Spinal cord (tissue), 10 donors: ENCODE data around the gene ZDHHC1. TPM values are rescaled to one million over a fixed set of nuclear protein-coding genes. Genes with fewer than 3 reads are reported as not detected.
"Not testable (repeated sequence)": the region's sequence is repeated elsewhere in the genome, so short reads cannot be mapped to it uniquely, and the experiment has no call there.

ENCODE experiments used
- DNase-seq, 6 donors: peaks; one replicate each; pipeline versions ENCODE4 v3.0.0 to v3.0.0-alpha.2; 2013 to 2015; ENCODE audit warnings: low spot score in 6 of 6, low read depth in 4 of 6
- H3K27ac ChIP-seq: one replicate; pipeline ENCODE4 v1.5.1; 2013; ENCODE audit warnings: low read depth, low read length, control low read depth
- H3K27me3 ChIP-seq: one replicate; pipeline ENCODE4 v1.6.1; 2013; ENCODE audit warnings: low read length; ENCODE audit not compliant: control insufficient read depth, insufficient read depth
- H3K36me3 ChIP-seq: one replicate; pipeline ENCODE4 v1.6.1; 2013; ENCODE audit warnings: low read length; ENCODE audit not compliant: control insufficient read depth, insufficient read depth
- H3K4me1 ChIP-seq: one replicate; pipeline ENCODE4 v1.6.1; 2013; ENCODE audit warnings: low read length; ENCODE audit not compliant: control insufficient read depth, insufficient read depth
- H3K4me3 ChIP-seq: one replicate; pipeline ENCODE4 v1.5.1; 2013; ENCODE audit warnings: low read depth, low read length, control low read depth
- H3K9me3 ChIP-seq: one replicate; pipeline ENCODE4 v1.6.1; 2013; ENCODE audit warnings: low read length; ENCODE audit not compliant: control insufficient read depth, insufficient read depth
- WGBS: methylation state at CpG from one replicate; pipeline ENCODE4 v1.1.5; 2013; ENCODE audit warnings: missing lambda C conversion rate; ENCODE audit not compliant: insufficient coverage; 5-methylcytosine and 5-hydroxymethylcytosine counted together
- polyA plus RNA-seq, 2 donors: library from polyadenylated mRNA; unstranded; fragments of 120-200 nt; gene quantifications; one replicate each; pipeline ENCODE4 v1.2.1, GENCODE V29; 2013; ENCODE audit not compliant: insufficient read length in 2 of 2
- total RNA-seq, 2 donors: library from RNA; depleted of rRNA in 1 of 2; stranded (reverse); fragments of 120-200 nt in 1 of 2; fragments of >200 nt in 1 of 2; gene quantifications; one replicate each; pipeline versions ENCODE4 v1.2.3 to v1.2.4, GENCODE V29; 2013 to 2014
- donor health status: healthy.

ZDHHC1 gene
- total and polyA plus RNA-seq, 4 donors: 3.5 to 18.7 (median 13.6) TPM

- Histone ChIP-seq H3K9me3 (no peaks in the 10 kb centered on the region), H3K36me3 (peaks cover 3% of the 10 kb centered on the region), H3K27ac (no peak overlapping the region), H3K4me1 (peaks cover 8% of the 10 kb centered on the region), H3K27me3 (no peaks in the 10 kb centered on the region), H3K4me3 (no peak overlapping the region)
- 80% methylated on average over 2 of the region's 3 CpGs for WGBS
- no peak for DNase-seq
Observed at GRCh38 chr16:67383284-67383683, 33.0 kb downstream of the ZDHHC1 start.

- Histone ChIP-seq H3K27me3 (no peaks in the 10 kb centered on the region), H3K4me1 (peaks cover 4% of the 10 kb centered on the region), H3K4me3 (no peak overlapping the region), H3K9me3 (no peaks in the 10 kb centered on the region), H3K36me3 (no peaks in the 10 kb centered on the region), H3K27ac (no peak overlapping the region)
- 86% methylated on average over 1 of the region's 1 CpG for WGBS
- DNase-seq: no peak
Observed at GRCh38 chr16:67378642-67379041, 37.6 kb downstream of the ZDHHC1 start.

GRCh38 chr16:67376012-67376411 is 40.3 kb downstream of the ZDHHC1 start:
- not testable (repeated sequence) for H3K4me1 ChIP-seq, H3K36me3 ChIP-seq, H3K4me3 ChIP-seq, H3K27me3 ChIP-seq, H3K9me3 ChIP-seq, H3K27ac ChIP-seq, DNase-seq
- WGBS: 95% methylated on average over 7 of the region's 11 CpGs

GRCh38 chr16:67372664-67373063 is 43.6 kb downstream of the ZDHHC1 start:
- no peaks in the 10 kb centered on the region for H3K9me3 ChIP-seq
- H3K36me3 ChIP-seq: no peaks in the 10 kb centered on the region
- H3K27me3 ChIP-seq: no peaks in the 10 kb centered on the region
- H3K4me3 ChIP-seq: no peak overlapping the region
- peaks cover 4% of the 10 kb centered on the region for H3K4me1 ChIP-seq
- no peak overlapping the region for H3K27ac ChIP-seq
- DNase-seq: peak in 2 of 6 donors; percentile 51 to 75

GRCh38 chr16:67370661-67371060 is 45.6 kb downstream of the ZDHHC1 start:
- Histone ChIP-seq H3K4me1 (peaks cover 4% of the 10 kb centered on the region), H3K36me3 (no peaks in the 10 kb centered on the region), H3K27me3 (no peaks in the 10 kb centered on the region), H3K4me3 (no peak overlapping the region), H3K9me3 (no peaks in the 10 kb centered on the region), H3K27ac (no peak overlapping the region)
- WGBS: 86% methylated on average over 4 of the region's 4 CpGs
- no peak for DNase-seq

GRCh38 chr16:67364600-67365235 is 51.6 kb downstream of the ZDHHC1 start:
- DNase-seq: no peak
- Histone ChIP-seq H3K27ac (no peak overlapping the region), H3K36me3 (no peaks in the 10 kb centered on the region), H3K4me1 (peaks cover 4% of the 10 kb centered on the region), H3K4me3 (no peak overlapping the region), H3K27me3 (no peaks in the 10 kb centered on the region), H3K9me3 (no peaks in the 10 kb centered on the region)

- WGBS: 77% methylated on average over 3 of the region's 3 CpGs
- Histone ChIP-seq H3K4me3 (no peak overlapping the region), H3K36me3 (no peaks in the 10 kb centered on the region), H3K4me1 (peaks cover 4% of the 10 kb centered on the region), H3K27ac (no peak overlapping the region), H3K9me3 (no peaks in the 10 kb centered on the region), H3K27me3 (no peaks in the 10 kb centered on the region)
- no peak for DNase-seq
Observed at GRCh38 chr16:67361038-67361437, 55.2 kb downstream of the ZDHHC1 start.

GRCh38 chr16:67359540-67360269 is 56.6 kb downstream of the ZDHHC1 start:
- H3K27me3 ChIP-seq, H3K27ac ChIP-seq, H3K4me3 ChIP-seq, DNase-seq, H3K9me3 ChIP-seq, H3K36me3 ChIP-seq, H3K4me1 ChIP-seq: not testable (repeated sequence)
- 100% methylated on average over 5 of the region's 8 CpGs for WGBS

GRCh38 chr16:67357561-67357960 is 58.7 kb downstream of the ZDHHC1 start:
- H3K4me1 ChIP-seq: peaks cover under 1% of the 10 kb centered on the region
- no peaks in the 10 kb centered on the region for H3K27me3 ChIP-seq
- H3K36me3 ChIP-seq: no peaks in the 10 kb centered on the region
- 14% methylated on average over 3 of the region's 4 CpGs for WGBS
- no peaks in the 10 kb centered on the region for H3K9me3 ChIP-seq
- no peak overlapping the region for H3K4me3 ChIP-seq
- no peak overlapping the region for H3K27ac ChIP-seq
- no peak for DNase-seq

- H3K27me3 ChIP-seq: no peaks in the 10 kb centered on the region
- WGBS: 36% methylated on average over 1 of the region's 3 CpGs
- H3K4me3 ChIP-seq: no peak overlapping the region
- H3K27ac ChIP-seq: no peak overlapping the region
- no peaks in the 10 kb centered on the region for H3K4me1 ChIP-seq
- peak in 3 of 6 donors; percentile 33 to 90 (median 41) for DNase-seq
- no peaks in the 10 kb centered on the region for H3K9me3 ChIP-seq
- H3K36me3 ChIP-seq: no peaks in the 10 kb centered on the region
Observed at GRCh38 chr16:67356396-67356795, 59.9 kb downstream of the ZDHHC1 start.
